HG03196 (cell line): Measurements from ENCODE around the gene FABP6.

Experiments
- ATAC-seq: cut with Tn5 transposase; IDR thresholded peaks from one replicate; pipeline ENCODE4 v1.9.1; 2021; ENCODE audit not compliant: unreplicated experiment

Gene FABP6

GRCh38 chr5:160260881-160261815, 31.8 kb downstream of the FABP6 start:
- peak; percentile 54 for ATAC-seq

DNA sequence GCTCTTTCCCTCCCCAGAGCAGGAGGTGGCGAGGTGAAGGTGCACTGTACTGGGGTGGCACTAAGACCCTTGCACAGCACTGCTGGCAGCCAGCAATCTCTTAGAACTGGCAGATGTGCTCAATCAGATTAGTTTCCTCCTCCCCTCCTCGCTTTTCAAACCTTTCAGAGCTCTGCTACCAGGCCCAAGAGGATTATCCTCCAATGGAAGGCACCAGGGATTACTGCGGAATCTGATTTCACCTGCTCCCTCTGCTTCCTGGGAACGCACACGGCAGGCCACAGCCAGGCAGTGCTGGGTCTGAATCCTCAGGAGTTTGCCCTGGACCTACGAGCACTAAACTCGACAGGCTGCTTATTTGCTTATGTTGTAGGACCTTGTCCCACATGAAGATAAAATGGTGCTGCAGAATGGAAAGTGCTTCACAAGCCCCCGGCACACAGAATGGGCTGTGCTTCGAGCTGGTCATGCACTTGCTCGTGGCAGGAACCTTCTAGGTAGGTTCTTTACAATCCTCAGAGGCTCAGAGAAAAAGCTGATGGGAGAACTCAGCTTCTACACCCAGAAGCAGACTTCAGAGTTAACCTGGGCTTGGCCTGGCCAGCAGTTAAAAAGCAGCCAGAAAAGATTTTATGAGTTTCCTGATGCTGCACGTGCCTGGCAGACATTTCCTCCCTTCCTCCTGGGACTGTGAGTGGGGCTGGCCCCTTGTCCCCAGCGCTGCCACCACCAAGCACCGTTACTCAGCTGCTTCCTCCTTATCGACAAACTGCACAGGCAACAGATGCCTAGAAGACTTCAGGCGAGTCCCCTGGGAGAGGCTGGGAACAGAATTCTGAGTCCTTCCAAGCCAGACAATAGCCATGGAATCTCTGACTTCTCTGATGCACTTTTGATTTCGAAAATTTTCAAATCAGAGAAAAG, 33.1 kb downstream of the FABP6 start:
- no peak for ATAC-seq

GRCh38 chr5:160263326-160263855, 34.1 kb downstream of the FABP6 start:
- ATAC-seq: no peak

GRCh38 chr5:160266044-160266443, 36.7 kb downstream of the FABP6 start:
- ATAC-seq: no peak

DNA sequence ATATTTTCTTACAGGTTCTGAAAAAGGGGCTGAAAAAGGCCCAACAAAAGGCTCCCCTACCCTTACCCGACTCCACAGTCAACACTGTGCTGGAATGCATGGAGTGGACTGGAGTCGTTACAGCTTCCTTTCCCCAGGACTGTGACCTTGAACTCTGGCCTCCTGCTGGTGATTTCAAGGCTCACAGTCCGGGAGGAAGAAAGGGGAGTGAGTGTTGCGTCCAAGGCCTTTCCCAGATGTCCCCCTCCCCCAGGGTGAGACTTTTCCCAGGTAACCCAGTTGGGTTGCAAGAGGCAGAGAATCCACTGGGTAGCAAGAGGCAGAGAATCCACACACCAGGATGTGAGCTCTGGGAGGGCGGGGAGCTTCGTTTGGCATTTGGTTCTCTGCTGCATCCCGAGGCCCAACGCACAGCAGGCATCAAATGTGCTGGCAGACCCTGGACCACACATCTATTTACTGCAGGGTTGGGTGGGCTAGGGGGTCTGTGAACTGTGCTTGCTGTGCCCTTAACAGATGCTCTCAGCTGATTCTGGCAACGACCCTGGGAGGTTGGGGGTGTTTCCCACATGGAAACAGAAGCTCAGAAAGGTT, 37.5 kb downstream of the FABP6 start:
- ATAC-seq: no peak

DNA sequence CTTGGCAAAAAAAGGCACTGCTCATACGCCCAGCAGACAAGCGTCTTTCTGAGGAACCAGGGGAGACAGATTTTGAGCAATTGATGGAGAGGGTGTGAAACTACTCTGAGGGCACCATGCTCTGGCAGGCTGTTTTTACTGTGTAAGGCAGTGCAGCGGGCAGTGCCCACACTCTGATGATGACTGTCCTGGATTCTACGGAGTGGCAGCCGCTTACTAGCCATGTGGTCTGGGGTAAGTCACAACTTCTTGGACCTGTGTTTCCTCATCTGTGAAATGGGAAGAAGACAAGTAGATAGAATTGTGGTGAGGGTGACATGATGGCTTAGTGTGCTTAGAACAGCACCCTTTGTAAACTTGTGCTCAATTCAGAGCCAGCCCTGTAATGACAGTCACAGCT, 38.8 kb downstream of the FABP6 start:
- ATAC-seq: no peak

GRCh38 chr5:160269017-160269416, 39.7 kb downstream of the FABP6 start:
- ATAC-seq: no peak

GRCh38 chr5:160270704-160271103, 41.4 kb downstream of the FABP6 start:
- no peak for ATAC-seq

DNA sequence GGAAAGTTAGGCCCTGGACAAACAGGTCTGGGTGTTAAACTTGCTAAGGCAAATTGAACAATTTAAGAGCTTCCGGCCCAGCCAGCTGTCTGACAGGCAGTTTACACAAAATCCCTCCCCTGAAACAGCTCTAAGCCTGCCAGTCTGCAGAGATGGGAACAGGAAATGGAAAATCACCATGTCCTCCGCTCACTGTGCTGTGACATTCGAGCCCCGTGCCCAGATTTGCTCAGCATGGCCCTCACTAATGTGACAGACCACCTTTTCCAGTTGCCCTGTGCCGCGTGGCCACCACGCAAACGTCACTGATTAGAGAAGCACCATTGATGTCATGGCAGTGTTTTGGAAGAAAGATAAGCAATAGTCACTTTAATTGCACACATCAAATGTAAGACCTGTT, 42.1 kb downstream of the FABP6 start:
- ATAC-seq: peak; percentile 52

DNA sequence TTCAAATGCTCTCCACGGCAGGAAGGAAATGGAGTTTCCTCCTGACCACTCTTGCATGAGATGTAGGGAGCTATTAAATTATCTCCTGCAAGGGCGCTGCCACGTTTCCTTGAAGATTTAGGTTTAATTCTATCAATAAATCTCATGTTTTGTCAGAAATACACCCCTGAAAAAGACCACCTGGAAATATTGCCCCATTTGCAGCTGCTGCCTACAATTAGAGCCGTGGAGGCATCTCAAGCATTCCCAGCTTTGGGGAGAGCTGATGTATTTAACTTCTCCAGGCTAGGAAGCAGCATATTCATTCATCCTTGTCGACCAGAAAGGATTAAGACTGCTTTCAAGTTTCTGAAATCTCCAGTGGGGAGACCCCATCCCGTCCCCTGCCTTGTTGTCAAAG, 42.5 kb downstream of the FABP6 start:
- peak; percentile 2 for ATAC-seq

DNA sequence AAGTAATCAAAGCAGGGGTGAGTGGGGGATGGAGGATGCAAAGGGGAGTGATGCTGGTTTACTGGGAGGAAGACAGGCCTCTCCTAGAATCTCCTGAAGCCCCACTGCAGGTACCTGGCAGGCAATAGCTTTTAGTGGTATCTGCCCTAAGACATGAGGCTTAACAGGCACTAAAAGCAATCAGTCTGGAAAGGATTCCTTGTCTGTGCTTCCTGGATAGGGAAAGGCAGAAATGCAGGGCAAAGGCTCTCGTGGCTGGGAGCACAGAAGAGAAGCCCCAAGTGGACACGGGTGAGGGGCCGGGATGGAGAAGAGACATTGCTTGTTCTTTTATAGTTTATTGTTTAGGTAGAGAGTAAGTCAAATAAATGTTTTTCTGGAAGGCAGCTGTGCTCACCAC, 43.0 kb downstream of the FABP6 start:
- no peak for ATAC-seq

GRCh38 chr5:160272889-160273288, 43.6 kb downstream of the FABP6 start:
- ATAC-seq: no peak

GRCh38 chr5:160274483-160274931, 45.2 kb downstream of the FABP6 start:
- ATAC-seq: no peak

GRCh38 chr5:160278343-160278742, 49.0 kb downstream of the FABP6 start:
- no peak for ATAC-seq

DNA sequence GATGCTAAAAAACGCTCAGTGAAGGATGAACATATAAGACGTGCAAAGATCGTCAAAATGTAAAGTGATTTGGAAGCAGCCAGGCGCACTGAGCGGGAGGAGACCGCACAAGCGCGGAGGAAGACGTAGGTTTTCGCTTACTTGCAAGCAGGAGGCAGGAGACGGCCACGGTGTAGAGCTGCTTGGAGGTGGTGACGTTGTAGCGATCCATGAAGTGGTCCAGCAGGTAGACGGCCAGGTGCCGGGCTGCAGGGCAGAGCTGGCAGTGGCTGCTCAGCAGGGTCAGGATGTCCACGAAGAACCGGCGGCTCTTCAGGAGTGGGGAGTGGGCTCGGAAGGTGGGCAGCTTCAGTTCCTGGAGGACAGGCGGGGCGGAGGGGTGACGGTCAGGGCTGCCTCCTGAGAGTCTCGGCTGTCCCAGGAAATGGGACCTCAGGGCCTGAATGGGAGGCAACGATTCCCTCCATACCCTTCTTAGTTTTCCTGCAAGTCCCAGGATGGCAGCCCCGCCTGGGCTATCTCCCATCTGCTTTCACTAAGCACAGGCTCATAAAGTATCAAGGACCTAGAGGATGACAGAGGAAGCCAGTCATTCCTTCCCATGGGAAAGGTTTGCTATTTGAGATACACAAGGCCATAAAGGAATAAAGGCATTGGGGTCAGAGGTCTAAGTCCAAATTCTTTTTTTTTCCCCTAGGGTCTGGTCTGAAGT, 51.2 kb downstream of the FABP6 start:
- ATAC-seq: no peak

- ATAC-seq: no peak
These were observed 52.0 kb downstream of the FABP6 start for GRCh38 chr5:160281275-160281674.

GRCh38 chr5:160284291-160284873, 55.1 kb downstream of the FABP6 start:
- ATAC-seq: no peak

- ATAC-seq: no peak
These were observed 56.0 kb downstream of the FABP6 start for GRCh38 chr5:160285316-160285715.

DNA sequence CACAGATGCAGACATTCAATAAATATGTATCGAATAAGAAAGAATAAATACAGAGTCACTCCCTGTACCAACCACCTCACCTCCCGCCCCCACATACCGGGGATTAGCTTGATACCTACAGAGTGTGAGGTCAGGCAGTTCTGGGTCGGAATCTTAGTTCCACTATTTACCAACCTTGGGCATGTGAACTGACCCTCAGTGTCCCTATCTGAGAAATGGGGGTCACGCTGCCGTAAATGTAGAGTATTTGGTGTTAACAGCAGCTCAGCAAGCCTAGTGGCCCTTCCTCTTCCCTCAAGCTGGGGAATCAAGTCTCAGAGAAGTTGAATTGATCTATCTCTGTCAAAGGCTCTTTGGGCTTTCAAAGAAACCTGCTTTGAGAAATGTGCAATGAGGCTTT, 57.6 kb downstream of the FABP6 start:
- ATAC-seq: no peak
